Skin of body (tissue), 3 donors: Measurements from ENCODE around the gene AIMP2. TPM values are rescaled to one million over a fixed set of nuclear protein-coding genes. Genes with fewer than 3 reads are reported as not detected.
"Not testable (repeated sequence)": the region's sequence is repeated elsewhere in the genome, so short reads cannot be mapped to it uniquely, and the experiment has no call there.

ENCODE experiments used
- DNase-seq: peaks from one replicate; lab custom pipeline; 2025; lab: John Stamatoyannopoulos, UW
- small RNA-seq: library from RNA; depleted of rRNA; stranded (forward); fragments of <200 nt; gene quantifications from one replicate; pipeline ENCODE3, GENCODE V24; 2014; ENCODE audit warnings: low replicate concordance
- total RNA-seq: library from RNA; depleted of rRNA; stranded (reverse); fragments of >200 nt; gene quantifications from one replicate; pipeline ENCODE4 v1.2.3, GENCODE V29; 2014

Gene AIMP2
- total RNA-seq, 1 donor from 2014 or later = 17.9 TPM

- no peak for DNase-seq
These were observed 17.1 kb downstream of the AIMP2 start for GRCh38 chr7:6026011-6026819.

GRCh38 chr7:6026820-6027311 is 17.8 kb downstream of the AIMP2 start:
- DNase-seq = no peak

DNA sequence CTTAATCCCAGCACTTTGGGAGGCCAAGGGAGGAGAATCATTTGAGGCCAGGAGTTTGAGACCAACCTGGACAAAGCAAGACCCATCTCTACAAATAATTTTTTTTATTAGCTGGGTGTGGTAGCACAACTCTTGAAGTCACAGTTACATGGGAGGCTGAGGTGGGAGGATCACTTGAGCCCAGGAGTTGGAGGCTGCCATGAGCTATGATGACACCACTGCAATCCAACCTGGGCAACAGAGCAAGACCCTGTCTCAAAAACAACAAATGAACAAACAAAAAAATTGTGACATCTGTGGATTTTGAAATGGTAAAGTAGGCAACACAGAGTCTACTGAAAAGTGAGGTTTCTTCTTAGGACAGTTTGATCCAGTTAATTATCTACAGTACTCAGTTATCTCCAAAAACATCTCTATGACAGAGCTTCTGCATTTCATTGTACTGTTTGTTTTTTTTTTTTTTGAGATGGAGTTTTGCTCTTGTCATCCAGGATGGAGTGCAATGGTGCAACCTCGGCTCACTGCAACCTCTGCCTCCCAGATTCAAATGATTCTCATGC is 18.8 kb downstream of the AIMP2 start:
- DNase-seq = no peak

DNA sequence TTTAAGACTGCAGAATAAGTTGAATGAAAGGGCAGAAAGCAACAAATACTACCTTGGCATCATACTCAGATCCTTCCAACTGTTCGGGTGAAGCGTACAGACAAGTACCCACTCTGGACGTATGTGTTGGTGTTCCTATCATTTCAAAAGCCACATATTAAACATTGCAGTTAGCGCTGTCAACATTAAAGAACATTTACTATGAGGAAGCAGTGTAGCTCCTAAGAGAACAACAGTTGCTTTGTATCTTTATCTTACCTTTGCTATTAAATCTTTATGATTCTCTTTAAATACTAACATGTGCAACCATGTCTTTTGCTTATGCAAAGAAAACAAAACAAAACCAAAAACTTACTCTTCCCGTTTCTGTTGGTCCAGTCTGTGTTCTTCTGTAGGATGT is 19.5 kb downstream of the AIMP2 start:
- no peak for DNase-seq

GRCh38 chr7:6030988-6031387 is 21.9 kb downstream of the AIMP2 start, which contains the start of gene ANKRD61:
ANKRD61 (plus strand) TSS chr7:6031376; CDS start chr7:6031376, 0 bp downstream.
- DNase-seq = no peak

- DNase-seq = no peak
These were observed 22.5 kb downstream of the AIMP2 start for GRCh38 chr7:6031567-6031966.

- DNase-seq = no peak
These were observed 23.1 kb downstream of the AIMP2 start for GRCh38 chr7:6032167-6032566.

DNA sequence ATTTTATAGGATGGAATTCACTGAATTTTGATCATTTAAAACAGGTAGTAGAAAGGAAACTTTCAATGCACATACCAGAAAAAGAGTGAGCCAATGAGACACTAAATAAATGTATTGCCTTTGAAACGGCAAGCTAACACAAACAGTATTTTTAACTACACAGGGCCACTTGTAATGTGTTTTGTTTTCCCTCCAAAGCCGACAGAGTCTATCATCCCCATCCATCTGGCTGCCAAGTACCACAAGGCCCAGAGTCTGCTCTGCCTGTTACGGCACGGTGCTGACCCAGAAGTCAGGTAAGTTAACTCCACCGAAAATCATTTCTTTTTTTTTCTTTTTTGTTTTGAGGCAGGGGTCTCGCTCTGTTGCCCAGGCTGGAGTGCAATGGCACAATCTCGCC is 23.6 kb downstream of the AIMP2 start:
- DNase-seq = no peak

- DNase-seq = no peak
These were observed 26.1 kb downstream of the AIMP2 start for GRCh38 chr7:6035165-6035564.

DNA sequence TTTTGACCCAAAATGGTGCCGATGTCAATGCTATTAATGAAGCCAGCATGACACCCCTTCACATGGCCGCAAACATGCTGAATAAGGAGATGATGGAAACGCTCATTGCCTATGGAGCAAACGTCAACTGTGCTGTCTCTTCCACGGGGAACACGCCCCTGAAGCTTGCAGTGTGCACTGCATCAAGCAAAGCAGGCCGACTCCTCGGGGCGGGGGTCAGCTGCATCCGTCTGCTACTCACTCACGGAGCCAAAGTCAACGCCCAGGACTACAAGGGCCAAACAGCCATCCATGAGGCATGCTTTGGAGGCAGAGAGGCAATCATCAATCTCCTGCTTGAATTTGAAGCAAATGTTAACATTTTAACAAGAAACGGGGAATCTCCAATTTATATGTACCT is 26.6 kb downstream of the AIMP2 start:
- DNase-seq = no peak

DNA sequence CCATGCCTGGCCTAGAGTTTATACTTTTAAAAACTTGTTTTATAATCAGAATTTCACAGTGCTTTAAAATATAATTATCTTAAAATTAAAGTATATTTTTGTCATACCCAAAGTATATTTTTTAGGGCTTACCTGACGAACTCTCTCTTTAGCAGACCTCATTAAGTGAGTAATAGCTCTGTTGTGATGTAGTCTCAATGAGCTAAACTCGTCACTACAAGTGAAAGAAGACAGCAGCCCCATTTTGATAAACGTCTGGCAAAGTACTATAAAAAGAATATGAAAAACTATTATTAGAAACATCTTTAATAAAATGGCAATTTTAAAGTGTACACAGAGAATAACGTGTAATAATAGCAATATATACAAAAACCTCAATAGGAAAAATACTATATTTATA is 40.7 kb downstream of the AIMP2 start:
- no peak for DNase-seq

- DNase-seq = not testable (repeated sequence)
These were observed 42.1 kb downstream of the AIMP2 start for GRCh38 chr7:6051185-6051584.

- DNase-seq = no peak
These were observed 47.5 kb downstream of the AIMP2 start for GRCh38 chr7:6056616-6057015.

GRCh38 chr7:6057316-6058129 is 48.5 kb downstream of the AIMP2 start:
- DNase-seq = no peak

- not testable (repeated sequence) for DNase-seq
These were observed 50.9 kb downstream of the AIMP2 start for GRCh38 chr7:6059941-6060340.

DNA sequence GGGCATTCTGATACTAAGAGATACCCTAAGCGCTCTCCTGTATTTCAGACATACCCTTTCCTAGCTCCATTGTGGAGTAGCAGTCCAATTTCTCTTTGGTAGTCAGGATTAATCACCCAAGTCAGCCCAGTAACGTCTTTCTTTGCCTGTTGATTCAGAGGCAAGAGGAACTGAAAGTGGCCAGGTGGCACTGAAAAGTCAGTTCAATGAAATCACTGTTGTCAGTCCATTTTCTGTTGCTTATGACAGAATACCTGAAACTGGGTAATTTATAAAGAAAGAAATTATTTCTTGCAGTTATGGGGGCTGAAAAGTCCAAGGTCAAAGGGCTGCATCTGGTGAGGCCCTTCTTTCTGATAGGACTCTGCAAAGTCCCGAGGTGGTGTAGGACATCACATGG is 62.3 kb downstream of the AIMP2 start:
- no peak for DNase-seq

Small RNA genes within 50 kb of the gene (small RNA-seq; reads per million reads assigned to genes)
- gene RF00019 = not detected
- not detected for gene RNU6-218P
- 0.19 reads per million for gene SNORA80D

Other genes with a start within 250 kb of the AIMP2 start
- gene RNF216, start 227.6 kb upstream of the AIMP2 start, total RNA-seq = 28.6 TPM
- not detected for gene OCM, start 128.5 kb upstream of the AIMP2 start, total RNA-seq
- 44.8 TPM for gene CCZ1, start 110.5 kb upstream of the AIMP2 start, total RNA-seq
- 0.20 TPM for gene RSPH10B, start 38.6 kb upstream of the AIMP2 start, total RNA-seq
- gene PMS2, start 223 bp upstream of the AIMP2 start, total RNA-seq = 13.0 TPM
- not detected for gene ANKRD61, start 22.1 kb downstream of the AIMP2 start, total RNA-seq
- 88.4 TPM for gene EIF2AK1, start 49.9 kb downstream of the AIMP2 start, total RNA-seq
- gene USP42, start 95.7 kb downstream of the AIMP2 start, total RNA-seq = 6.5 TPM